Measurements from ENCODE around the gene ARMH3.
A peak's percentile ranks its signal among the peaks of the same experiment; 100 is the strongest.
"Not testable (repeated sequence)": the region's sequence is repeated elsewhere in the genome, so short reads cannot be mapped to it uniquely, and the experiment has no call there.

The ARMH3 gene

GRCh38 chr10:102055647-102056419 is at the start of gene ARMH3:
Gene ARMH3 (minus strand): TSS chr10:102056173. CDS start chr10:102040114, 16,059 bp downstream.
- DNase-seq (ENCODE audit: low read depth in 1 of 2, low spot score in 1 of 2) = peak; percentile 74 to 88

- DNase-seq (ENCODE audit: low read depth in 1 of 2, low spot score in 1 of 2) = no peak
These were observed 46.4 kb upstream of the ARMH3 start for GRCh38 chr10:102102421-102102820.

GRCh38 chr10:102101152-102101551 is 45.2 kb upstream of the ARMH3 start:
- DNase-seq (ENCODE audit: low read depth in 1 of 2, low spot score in 1 of 2) = no peak

- DNase-seq (ENCODE audit: low read depth in 1 of 2, low spot score in 1 of 2) = no peak
These were observed 40.5 kb upstream of the ARMH3 start for GRCh38 chr10:102096449-102096848.

GRCh38 chr10:102090772-102091171 is 34.8 kb upstream of the ARMH3 start:
- no peak for DNase-seq (ENCODE audit: low read depth in 1 of 2, low spot score in 1 of 2)

- DNase-seq (ENCODE audit: low read depth in 1 of 2, low spot score in 1 of 2) = no peak
These were observed 30.2 kb upstream of the ARMH3 start for GRCh38 chr10:102086196-102086595.

GRCh38 chr10:102085336-102085735 is 29.4 kb upstream of the ARMH3 start:
- DNase-seq (ENCODE audit: low read depth in 1 of 2, low spot score in 1 of 2) = no peak

GRCh38 chr10:102083541-102083940 is 27.6 kb upstream of the ARMH3 start:
- no peak for DNase-seq (ENCODE audit: low read depth in 1 of 2, low spot score in 1 of 2)

- DNase-seq (ENCODE audit: low read depth in 1 of 2, low spot score in 1 of 2) = peak; percentile 65 to 78
These were observed 16.9 kb upstream of the ARMH3 start for GRCh38 chr10:102072673-102073527.

GRCh38 chr10:102069071-102069470 is 13.1 kb upstream of the ARMH3 start:
- no peak for DNase-seq (ENCODE audit: low read depth in 1 of 2, low spot score in 1 of 2)

GRCh38 chr10:102068216-102068615 is 12.2 kb upstream of the ARMH3 start:
- no peak for DNase-seq (ENCODE audit: low read depth in 1 of 2, low spot score in 1 of 2)

GRCh38 chr10:102067091-102067916 is 11.3 kb upstream of the ARMH3 start:
- DNase-seq (ENCODE audit: low read depth in 1 of 2, low spot score in 1 of 2) = no peak

GRCh38 chr10:102066399-102067088 is 10.6 kb upstream of the ARMH3 start:
- no peak for DNase-seq (ENCODE audit: low read depth in 1 of 2, low spot score in 1 of 2)

GRCh38 chr10:102065561-102066398 is 9.8 kb upstream of the ARMH3 start:
- no peak for DNase-seq (ENCODE audit: low read depth in 1 of 2, low spot score in 1 of 2)

GRCh38 chr10:102064868-102065560 is 9.0 kb upstream of the ARMH3 start, which contains the start of gene HPS6:
Gene HPS6 (plus strand): TSS chr10:102065349. CDS start chr10:102065475, 126 bp downstream.
- peak; percentile 75 to 80 for DNase-seq (ENCODE audit: low read depth in 1 of 2, low spot score in 1 of 2)

- DNase-seq (ENCODE audit: low read depth in 1 of 2, low spot score in 1 of 2) = no peak
These were observed 8.5 kb upstream of the ARMH3 start for GRCh38 chr10:102064503-102064867.

GRCh38 chr10:102059987-102060386 is 4.0 kb upstream of the ARMH3 start:
- no peak for DNase-seq (ENCODE audit: low read depth in 1 of 2, low spot score in 1 of 2)

GRCh38 chr10:102054881-102055646 is 909 bp downstream of the ARMH3 start:
- not testable (repeated sequence) for DNase-seq (ENCODE audit: low read depth in 1 of 2, low spot score in 1 of 2)
